ENCODE measurements around the gene ARGLU1.

Gene ARGLU1

GRCh38 chr13:106494936-106495335, 73.0 kb downstream of the ARGLU1 start:
- Histone ChIP-seq H3K9me3 (ENCODE audit: control insufficient read depth in 1 of 2, low read length in 2 of 2) (no peaks in the 10 kb centered on the region), H3K36me3 (ENCODE audit: control insufficient read depth in 1 of 2, insufficient read depth in 2 of 2, low read length in 2 of 2) (peaks cover 13 to 15% of the 10 kb centered on the region in 2 donors), H3K27me3 (ENCODE audit: low read depth, low read length) (no peaks in the 10 kb centered on the region), H3K4me1 (ENCODE audit: control insufficient read depth in 1 of 2, insufficient read depth in 2 of 2, low read length in 2 of 2) (peaks cover 0 to 19% of the 10 kb centered on the region in 2 donors), H3K4me3 (ENCODE audit: low read depth in 1 of 2, low read length in 2 of 2) (no peak overlapping the region), H3K27ac (ENCODE audit: low read length) (no peak overlapping the region)

GRCh38 chr13:106494506-106494905, 73.4 kb downstream of the ARGLU1 start:
- peaks cover 0 to 20% of the 10 kb centered on the region in 2 donors for H3K4me1 ChIP-seq (ENCODE audit: control insufficient read depth in 1 of 2, insufficient read depth in 2 of 2, low read length in 2 of 2)

GRCh38 chr13:106493533-106494220, 74.3 kb downstream of the ARGLU1 start:
- no peak overlapping the region for H3K27ac ChIP-seq (ENCODE audit: low read length)
- H3K9me3 ChIP-seq (ENCODE audit: control insufficient read depth in 1 of 2, low read length in 2 of 2) = no peaks in the 10 kb centered on the region
- peaks cover 13 to 15% of the 10 kb centered on the region in 2 donors for H3K36me3 ChIP-seq (ENCODE audit: control insufficient read depth in 1 of 2, insufficient read depth in 2 of 2, low read length in 2 of 2)
- no peaks in the 10 kb centered on the region for H3K27me3 ChIP-seq (ENCODE audit: low read depth, low read length)
- no peak overlapping the region for H3K4me3 ChIP-seq (ENCODE audit: low read depth in 1 of 2, low read length in 2 of 2)
- H3K4me1 ChIP-seq (ENCODE audit: control insufficient read depth in 1 of 2, insufficient read depth in 2 of 2, low read length in 2 of 2) = peaks cover 0 to 15% of the 10 kb centered on the region in 2 donors

More at GRCh38 chr13:106494506-106494905, 73.4 kb downstream of the ARGLU1 start:
- peaks cover 13 to 15% of the 10 kb centered on the region in 2 donors for H3K36me3 ChIP-seq (ENCODE audit: control insufficient read depth in 1 of 2, insufficient read depth in 2 of 2, low read length in 2 of 2)
- H3K27ac ChIP-seq (ENCODE audit: low read length) = no peak overlapping the region
- H3K4me3 ChIP-seq (ENCODE audit: low read depth in 1 of 2, low read length in 2 of 2) = no peak overlapping the region
- H3K27me3 ChIP-seq (ENCODE audit: low read depth, low read length) = no peaks in the 10 kb centered on the region
- H3K9me3 ChIP-seq (ENCODE audit: control insufficient read depth in 1 of 2, low read length in 2 of 2) = no peaks in the 10 kb centered on the region

- H3K4me3 ChIP-seq (ENCODE audit: low read depth in 1 of 2, low read length in 2 of 2) = no peak overlapping the region
- H3K36me3 ChIP-seq (ENCODE audit: control insufficient read depth in 1 of 2, insufficient read depth in 2 of 2, low read length in 2 of 2) = peaks cover 13 to 15% of the 10 kb centered on the region in 2 donors
- H3K9me3 ChIP-seq (ENCODE audit: control insufficient read depth in 1 of 2, low read length in 2 of 2) = no peaks in the 10 kb centered on the region
- no peaks in the 10 kb centered on the region for H3K27me3 ChIP-seq (ENCODE audit: low read depth, low read length)
- no peak overlapping the region for H3K27ac ChIP-seq (ENCODE audit: low read length)
- peaks cover 0 to 13% of the 10 kb centered on the region in 2 donors for H3K4me1 ChIP-seq (ENCODE audit: control insufficient read depth in 1 of 2, insufficient read depth in 2 of 2, low read length in 2 of 2)
Measured at GRCh38 chr13:106492588-106493475, 75.1 kb downstream of the ARGLU1 start.

- Histone ChIP-seq H3K27me3 (ENCODE audit: low read depth, low read length) (no peaks in the 10 kb centered on the region), H3K4me1 (ENCODE audit: control insufficient read depth in 1 of 2, insufficient read depth in 2 of 2, low read length in 2 of 2) (peaks cover 0 to 13% of the 10 kb centered on the region in 2 donors), H3K4me3 (ENCODE audit: low read depth in 1 of 2, low read length in 2 of 2) (no peak overlapping the region), H3K36me3 (ENCODE audit: control insufficient read depth in 1 of 2, insufficient read depth in 2 of 2, low read length in 2 of 2) (peaks cover 13 to 15% of the 10 kb centered on the region in 2 donors), H3K9me3 (ENCODE audit: control insufficient read depth in 1 of 2, low read length in 2 of 2) (no peaks in the 10 kb centered on the region), H3K27ac (ENCODE audit: low read length) (no peak overlapping the region)
Measured at GRCh38 chr13:106491928-106492587, 75.9 kb downstream of the ARGLU1 start.

Measured in muscle layer of duodenum (tissue), 2 donors.